ENCODE results near the gene ST14.

- TF ChIP-seq, protein P1, sequence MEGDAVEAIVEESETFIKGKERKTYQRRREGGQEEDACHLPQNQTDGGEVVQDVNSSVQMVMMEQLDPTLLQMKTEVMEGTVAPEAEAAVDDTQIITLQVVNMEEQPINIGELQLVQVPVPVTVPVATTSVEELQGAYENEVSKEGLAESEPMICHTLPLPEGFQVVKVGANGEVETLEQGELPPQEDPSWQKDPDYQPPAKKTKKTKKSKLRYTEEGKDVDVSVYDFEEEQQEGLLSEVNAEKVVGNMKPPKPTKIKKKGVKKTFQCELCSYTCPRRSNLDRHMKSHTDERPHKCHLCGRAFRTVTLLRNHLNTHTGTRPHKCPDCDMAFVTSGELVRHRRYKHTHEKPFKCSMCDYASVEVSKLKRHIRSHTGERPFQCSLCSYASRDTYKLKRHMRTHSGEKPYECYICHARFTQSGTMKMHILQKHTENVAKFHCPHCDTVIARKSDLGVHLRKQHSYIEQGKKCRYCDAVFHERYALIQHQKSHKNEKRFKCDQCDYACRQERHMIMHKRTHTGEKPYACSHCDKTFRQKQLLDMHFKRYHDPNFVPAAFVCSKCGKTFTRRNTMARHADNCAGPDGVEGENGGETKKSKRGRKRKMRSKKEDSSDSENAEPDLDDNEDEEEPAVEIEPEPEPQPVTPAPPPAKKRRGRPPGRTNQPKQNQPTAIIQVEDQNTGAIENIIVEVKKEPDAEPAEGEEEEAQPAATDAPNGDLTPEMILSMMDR (IDR thresholded peaks at IDR 0.05) = no peak
- no peak for TF ChIP-seq POLR2AphosphoS5 (IDR thresholded peaks at IDR 0.05; ENCODE audit: low read depth, low read length)
These were observed 45.1 kb downstream of the ST14 start for GRCh38 chr11:130204703-130205095.
